ENCODE results near the gene HEYL. TPM values are rescaled to one million over a fixed set of nuclear protein-coding genes. Genes with fewer than 3 reads are reported as not detected.

Gene HEYL
- polyA plus RNA-seq, 1 of the 3 experiments (the other 2 are of a cell fraction): not detected

DNA sequence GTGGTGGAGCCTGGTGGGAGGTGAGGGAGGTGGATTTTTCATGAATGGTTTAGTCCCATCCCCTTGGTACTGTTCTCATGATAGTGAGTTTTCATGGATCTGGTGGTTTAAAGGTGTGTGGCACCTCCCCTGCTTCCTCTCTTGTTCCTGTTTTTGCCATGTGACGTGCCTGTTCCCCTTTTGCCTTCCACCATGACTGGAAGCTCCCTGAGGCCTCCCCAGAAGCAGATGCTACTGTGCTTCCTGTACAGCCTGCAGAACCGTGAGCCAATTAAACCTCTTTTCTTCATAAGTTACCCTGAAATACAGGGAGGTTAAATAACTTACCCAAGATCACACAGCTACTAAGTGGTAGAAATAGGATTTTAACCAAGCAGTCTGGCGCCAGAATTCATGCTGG lies 4.3 kb upstream of the HEYL start:
- Histone ChIP-seq H3K79me2 (ENCODE audit: insufficient read depth) (no peaks in the 10 kb centered on the region), H3K27ac (ENCODE audit: low read depth in 2 of 2, low read length in 1 of 2) (no peak overlapping the region), H3K4me2 (no peak overlapping the region), H3K9ac (no peak overlapping the region), H3K9me2 (no peaks in the 10 kb centered on the region), H3K4me1 (ENCODE audit: control insufficient read depth in 1 of 2, insufficient read depth in 2 of 2, low read depth in 1 of 2, low read length in 1 of 2) (peaks cover 4 to 33% of the 10 kb centered on the region in 2 experiments; a peak in 2 of 4 replicates), H3F3A (replicated peaks; ENCODE audit: insufficient read depth) (peaks cover 8% of the 10 kb centered on the region), H4K20me1 (ENCODE audit: insufficient read depth) (no peaks in the 10 kb centered on the region), H3K4me3 (ENCODE audit: low read depth in 2 of 2, low read length in 1 of 2) (no peak overlapping the region), H3K9me3 (no peaks in the 10 kb centered on the region), H2AFZ (ENCODE audit: low read depth) (no peak overlapping the region), H3K36me3 (replicated peaks in 1 of 2; ENCODE audit: control insufficient read depth in 1 of 2, insufficient read depth in 2 of 2, low read length in 1 of 2) (no peaks in the 10 kb centered on the region), H3K27me3 (ENCODE audit: insufficient read depth) (no peaks in the 10 kb centered on the region)
- WGBS (ENCODE audit: low lambda C conversion rate): 91% methylated on average over 3 of the region's 3 CpGs
- no peak for DNase-seq
- POLR2A ChIA-PET: no interaction called here
- CTCF ChIA-PET: interaction anchor here (0.8 to 3.0 kb wide), 5 partner anchors 8 to 38 kb away, joined by 3 to 12 read pairs (median 4); partner anchors contain the start of gene NT5C1A
- TF ChIP-seq RFX5 (IDR thresholded peaks at IDR 0.05; ENCODE audit: low read length): no peak
- no peak for TF ChIP-seq MEF2A (IDR thresholded peaks at IDR 0.05; ENCODE audit: borderline replicate concordance, low read depth)
- no peak for TF ChIP-seq FOSL2 (IDR thresholded peaks at IDR 0.05; ENCODE audit: borderline replicate concordance, low read depth)
- no peak for TF ChIP-seq JUND (IDR thresholded peaks at IDR 0.05)
- no peak for TF ChIP-seq YY1 (IDR thresholded peaks at IDR 0.05; ENCODE audit: low read depth)
- no peak for TF ChIP-seq SMC3 (IDR thresholded peaks at IDR 0.05; ENCODE audit: low read depth, low read length)
- no peak for TF ChIP-seq POLR2AphosphoS5 (IDR thresholded peaks at IDR 0.05; ENCODE audit: low read depth, low read length)
- no peak for TF ChIP-seq CHD2 (IDR thresholded peaks at IDR 0.05; ENCODE audit: low read length, partially characterized antibody)
- no peak for TF ChIP-seq EZH2phosphoT487 (IDR thresholded peaks at IDR 0.05; ENCODE audit: borderline replicate concordance, low read depth)
- TF ChIP-seq TAF1 (IDR thresholded peaks at IDR 0.05; ENCODE audit: borderline replicate concordance, low read depth, low read length): no peak
- TF ChIP-seq TEAD4 (IDR thresholded peaks at IDR 0.05; ENCODE audit: borderline replicate concordance, insufficient read depth): no peak
- TF ChIP-seq, protein P1, sequence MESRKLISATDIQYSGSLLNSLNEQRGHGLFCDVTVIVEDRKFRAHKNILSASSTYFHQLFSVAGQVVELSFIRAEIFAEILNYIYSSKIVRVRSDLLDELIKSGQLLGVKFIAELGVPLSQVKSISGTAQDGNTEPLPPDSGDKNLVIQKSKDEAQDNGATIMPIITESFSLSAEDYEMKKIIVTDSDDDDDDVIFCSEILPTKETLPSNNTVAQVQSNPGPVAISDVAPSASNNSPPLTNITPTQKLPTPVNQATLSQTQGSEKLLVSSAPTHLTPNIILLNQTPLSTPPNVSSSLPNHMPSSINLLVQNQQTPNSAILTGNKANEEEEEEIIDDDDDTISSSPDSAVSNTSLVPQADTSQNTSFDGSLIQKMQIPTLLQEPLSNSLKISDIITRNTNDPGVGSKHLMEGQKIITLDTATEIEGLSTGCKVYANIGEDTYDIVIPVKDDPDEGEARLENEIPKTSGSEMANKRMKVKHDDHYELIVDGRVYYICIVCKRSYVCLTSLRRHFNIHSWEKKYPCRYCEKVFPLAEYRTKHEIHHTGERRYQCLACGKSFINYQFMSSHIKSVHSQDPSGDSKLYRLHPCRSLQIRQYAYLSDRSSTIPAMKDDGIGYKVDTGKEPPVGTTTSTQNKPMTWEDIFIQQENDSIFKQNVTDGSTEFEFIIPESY (IDR thresholded peaks at IDR 0.05; ENCODE audit: borderline replicate concordance, low read depth): no peak

DNA sequence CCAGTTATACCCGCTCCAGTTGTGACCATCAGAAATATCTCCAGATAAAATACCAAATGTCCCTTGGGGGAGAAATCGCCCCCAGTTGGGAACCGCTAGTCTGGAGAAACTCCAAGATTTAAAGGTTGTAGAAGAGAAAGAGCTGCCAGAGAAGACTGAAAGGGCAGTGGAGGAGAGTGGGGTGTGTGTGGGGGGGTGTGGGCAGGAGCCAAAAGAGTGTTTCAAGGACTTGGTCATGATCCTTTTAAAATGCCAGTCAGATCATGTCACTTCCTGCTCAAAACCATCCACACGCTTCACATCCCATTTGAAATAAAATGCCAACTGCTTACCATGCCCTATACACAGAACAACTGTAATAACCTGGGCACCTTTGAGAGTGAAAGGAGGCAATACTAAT lies 3.4 kb upstream of the HEYL start:
- Histone ChIP-seq H3K79me2 (ENCODE audit: insufficient read depth) (no peaks in the 10 kb centered on the region), H3K9ac (no peak overlapping the region), H3K27ac (ENCODE audit: low read depth in 2 of 2, low read length in 1 of 2) (peak overlapping the region in 1 of 2 experiments; percentile 47; a peak in 2 of 4 replicates), H3K4me1 (ENCODE audit: control insufficient read depth in 1 of 2, insufficient read depth in 2 of 2, low read depth in 1 of 2, low read length in 1 of 2) (peaks cover 4 to 34% of the 10 kb centered on the region in 2 experiments; a peak in 2 of 4 replicates), H3K27me3 (ENCODE audit: insufficient read depth) (no peaks in the 10 kb centered on the region), H3K4me3 (ENCODE audit: low read depth in 2 of 2, low read length in 1 of 2) (no peak overlapping the region), H3K4me2 (0 out of 2 replicates have a peak overlapping the region, but pooled peaks have one; percentile 22), H3F3A (replicated peaks; ENCODE audit: insufficient read depth) (peaks cover 8% of the 10 kb centered on the region), H4K20me1 (ENCODE audit: insufficient read depth) (no peaks in the 10 kb centered on the region), H3K9me3 (no peaks in the 10 kb centered on the region), H3K36me3 (replicated peaks in 1 of 2; ENCODE audit: control insufficient read depth in 1 of 2, insufficient read depth in 2 of 2, low read length in 1 of 2) (no peaks in the 10 kb centered on the region), H3K9me2 (no peaks in the 10 kb centered on the region), H2AFZ (ENCODE audit: low read depth) (peak overlapping the region; percentile 75; the same call in 1 of the 2 replicates)
- CTCF ChIA-PET: interaction anchor here (2.4 to 3.0 kb wide), 3 partner anchors 16 to 37 kb away, joined by 9 to 12 read pairs (median 10); partner anchors contain the start of gene NT5C1A
- TF ChIP-seq, protein P2, sequence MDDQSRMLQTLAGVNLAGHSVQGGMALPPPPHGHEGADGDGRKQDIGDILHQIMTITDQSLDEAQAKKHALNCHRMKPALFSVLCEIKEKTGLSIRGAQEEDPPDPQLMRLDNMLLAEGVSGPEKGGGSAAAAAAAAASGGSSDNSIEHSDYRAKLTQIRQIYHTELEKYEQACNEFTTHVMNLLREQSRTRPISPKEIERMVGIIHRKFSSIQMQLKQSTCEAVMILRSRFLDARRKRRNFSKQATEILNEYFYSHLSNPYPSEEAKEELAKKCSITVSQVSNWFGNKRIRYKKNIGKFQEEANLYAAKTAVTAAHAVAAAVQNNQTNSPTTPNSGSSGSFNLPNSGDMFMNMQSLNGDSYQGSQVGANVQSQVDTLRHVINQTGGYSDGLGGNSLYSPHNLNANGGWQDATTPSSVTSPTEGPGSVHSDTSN (IDR thresholded peaks at IDR 0.05): 0 out of 2 replicates have a peak, but pooled peaks have one; percentile 16
- TF ChIP-seq FOSL2 (IDR thresholded peaks at IDR 0.05; ENCODE audit: borderline replicate concordance, low read depth) (peak; percentile 30; the same call in 1 of the 2 replicates), SMC3 (IDR thresholded peaks at IDR 0.05; ENCODE audit: low read depth, low read length) (no peak), MXI1 (IDR thresholded peaks at IDR 0.05; ENCODE audit: low read depth, low read length) (no peak), FOXM1 (IDR thresholded peaks at IDR 0.05; ENCODE audit: low read depth) (no peak), NFIC (IDR thresholded peaks at IDR 0.05; ENCODE audit: borderline replicate concordance) (peak; percentile 40; the same call in 1 of the 2 replicates), POLR2AphosphoS5 (IDR thresholded peaks at IDR 0.05; ENCODE audit: low read depth, low read length) (no peak), GABPA (IDR thresholded peaks at IDR 0.05; ENCODE audit: low read depth) (no peak)
- TF ChIP-seq, protein P3, sequence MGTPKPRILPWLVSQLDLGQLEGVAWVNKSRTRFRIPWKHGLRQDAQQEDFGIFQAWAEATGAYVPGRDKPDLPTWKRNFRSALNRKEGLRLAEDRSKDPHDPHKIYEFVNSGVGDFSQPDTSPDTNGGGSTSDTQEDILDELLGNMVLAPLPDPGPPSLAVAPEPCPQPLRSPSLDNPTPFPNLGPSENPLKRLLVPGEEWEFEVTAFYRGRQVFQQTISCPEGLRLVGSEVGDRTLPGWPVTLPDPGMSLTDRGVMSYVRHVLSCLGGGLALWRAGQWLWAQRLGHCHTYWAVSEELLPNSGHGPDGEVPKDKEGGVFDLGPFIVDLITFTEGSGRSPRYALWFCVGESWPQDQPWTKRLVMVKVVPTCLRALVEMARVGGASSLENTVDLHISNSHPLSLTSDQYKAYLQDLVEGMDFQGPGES (IDR thresholded peaks at IDR 0.05; ENCODE audit: low read depth, low read length): no peak
- TF ChIP-seq, protein P4, sequence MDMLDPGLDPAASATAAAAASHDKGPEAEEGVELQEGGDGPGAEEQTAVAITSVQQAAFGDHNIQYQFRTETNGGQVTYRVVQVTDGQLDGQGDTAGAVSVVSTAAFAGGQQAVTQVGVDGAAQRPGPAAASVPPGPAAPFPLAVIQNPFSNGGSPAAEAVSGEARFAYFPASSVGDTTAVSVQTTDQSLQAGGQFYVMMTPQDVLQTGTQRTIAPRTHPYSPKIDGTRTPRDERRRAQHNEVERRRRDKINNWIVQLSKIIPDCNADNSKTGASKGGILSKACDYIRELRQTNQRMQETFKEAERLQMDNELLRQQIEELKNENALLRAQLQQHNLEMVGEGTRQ (IDR thresholded peaks at IDR 0.05; ENCODE audit: borderline replicate concordance, low read depth, low read length): no peak
- POLR2A ChIA-PET: no interaction called here
- WGBS (ENCODE audit: low lambda C conversion rate): 35% methylated on average over 4 of the region's 4 CpGs
- DNase-seq: no peak

Data from SK-N-SH (cell line).